WTC11 (cell line): ENCODE data around the gene ZPR1.
A peak's percentile ranks its signal among the peaks of the same experiment; 100 is the strongest.

Experiments used
- CTCF ChIP-seq: fragments of 200-600 bp; IDR thresholded peaks from 2 replicates; pipeline ENCODE4 v1.8.0; 2022; ENCODE audit warnings: antibody characterized with exemption
- ESRRA ChIP-seq: sonication (generic); formaldehyde crosslinking; IDR thresholded peaks from 2 replicates; pipeline ENCODE4 v1.8.1; 2022; ENCODE audit warnings: mild to moderate bottlenecking, missing genetic modification reagents, borderline replicate concordance
- IRF2 ChIP-seq: sonication (generic); formaldehyde crosslinking; IDR thresholded peaks from 2 replicates; pipeline ENCODE4 v1.8.0; 2022; ENCODE audit warnings: low read depth, missing genetic modification reagents, borderline replicate concordance
- MLX ChIP-seq: sonication (generic); formaldehyde crosslinking; IDR thresholded peaks from 2 replicates; pipeline ENCODE4 v1.8.1; 2023; ENCODE audit warnings: mild to moderate bottlenecking, missing genetic modification reagents, moderate library complexity
- TP53 ChIP-seq: sonication (generic); formaldehyde crosslinking; IDR thresholded peaks from 2 replicates; pipeline ENCODE4 v1.8.1; 2023; ENCODE audit warnings: mild to moderate bottlenecking, missing genetic modification reagents

DNA sequence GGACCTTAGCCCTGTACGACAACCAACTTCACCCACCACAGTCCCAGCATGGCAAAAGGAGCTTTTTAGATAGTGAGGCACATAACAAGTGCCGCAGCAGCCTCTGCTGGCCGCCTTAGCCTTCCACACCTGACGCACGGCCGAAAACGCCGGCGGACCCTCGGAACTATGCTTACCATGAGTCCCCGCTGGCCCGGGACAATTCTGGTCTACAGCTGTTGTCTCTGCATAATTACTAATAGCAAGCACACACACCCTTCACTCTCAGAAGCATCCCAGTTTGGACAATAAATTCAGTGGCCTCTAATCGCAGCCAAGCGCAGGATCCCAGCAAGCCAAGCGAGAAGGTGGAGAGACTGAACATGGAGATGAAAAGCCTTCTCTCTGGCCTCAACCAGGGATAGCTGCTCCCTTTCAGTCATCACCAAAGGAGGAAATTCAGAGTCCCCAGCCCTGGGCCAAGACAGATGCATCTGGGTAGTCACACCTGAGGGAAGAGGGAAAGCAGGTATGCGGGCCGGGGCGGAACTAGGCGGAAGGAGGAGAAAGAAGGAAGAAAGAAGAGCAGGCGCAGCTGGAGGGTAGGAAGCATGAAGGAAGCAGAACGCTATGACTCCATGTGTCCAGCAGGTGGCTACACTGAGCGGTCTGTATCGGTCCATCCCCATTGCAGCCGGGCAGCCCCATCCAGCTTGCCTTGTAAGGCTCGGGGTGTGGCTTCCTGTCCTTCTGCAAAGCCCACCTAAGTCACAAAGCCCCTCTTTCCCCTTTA lies 55.4 kb downstream of the ZPR1 start:
- TF ChIP-seq IRF2 (no peak), CTCF (peak; percentile 85), TP53 (CRISPR knock-in tag) (no peak), ESRRA (CRISPR knock-in tag) (no peak), MLX (CRISPR knock-in tag) (no peak)
